ENCODE results near the gene CD48. TPM values are rescaled to one million over a fixed set of nuclear protein-coding genes. Genes with fewer than 3 reads are reported as not detected.
A peak's percentile ranks its signal among the peaks of the same experiment; 100 is the strongest.
"Not testable (repeated sequence)": the region's sequence is repeated elsewhere in the genome, so short reads cannot be mapped to it uniquely, and the experiment has no call there.

CD48 gene
- total RNA-seq, 2 donors from 2014 or later, result 215 to 220 TPM

GRCh38 chr1:160720356-160721085 is 8.9 kb upstream of the CD48 start:
- DNase-seq, result no peak
- Mint-ChIP-seq H3K4me1 (ENCODE audit: low read depth) (peaks cover 58% of the 10 kb centered on the region), H3K4me3 (no peak overlapping the region), H3K36me3 (ENCODE audit: insufficient read depth in 2 of 2) (no peaks in the 10 kb centered on the region), H3K27me3 (ENCODE audit: low read depth) (no peaks in the 10 kb centered on the region), H3K9me3 (no peaks in the 10 kb centered on the region), H3K27ac (no peak overlapping the region)
- ATAC-seq (replicated peaks in 1 of 2), result no peak

DNA sequence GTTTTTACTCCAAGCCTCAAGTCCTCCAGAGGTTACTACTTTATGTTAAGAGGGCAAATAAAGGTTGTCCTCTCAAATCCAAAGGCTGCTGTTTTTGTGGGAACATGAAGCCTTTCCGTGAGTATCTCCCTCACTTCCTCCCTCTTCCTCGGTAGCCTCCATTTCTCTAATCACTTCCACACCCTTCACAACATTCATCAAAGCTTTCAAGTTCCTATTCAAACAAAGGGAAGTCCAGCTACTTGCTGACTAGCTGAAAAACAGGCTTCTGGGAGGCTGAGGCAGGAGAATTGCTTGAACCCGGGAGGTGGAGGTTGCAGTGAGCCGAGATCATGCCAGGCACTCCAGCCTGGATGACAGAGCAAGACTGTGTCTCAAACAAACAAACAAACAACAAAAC is 6.6 kb upstream of the CD48 start:
- H3K9me3 Mint-ChIP-seq, result no peaks in the 10 kb centered on the region
- H3K4me3 Mint-ChIP-seq, result no peak overlapping the region
- H3K4me1 Mint-ChIP-seq (ENCODE audit: low read depth), result peaks cover 64% of the 10 kb centered on the region

DNA sequence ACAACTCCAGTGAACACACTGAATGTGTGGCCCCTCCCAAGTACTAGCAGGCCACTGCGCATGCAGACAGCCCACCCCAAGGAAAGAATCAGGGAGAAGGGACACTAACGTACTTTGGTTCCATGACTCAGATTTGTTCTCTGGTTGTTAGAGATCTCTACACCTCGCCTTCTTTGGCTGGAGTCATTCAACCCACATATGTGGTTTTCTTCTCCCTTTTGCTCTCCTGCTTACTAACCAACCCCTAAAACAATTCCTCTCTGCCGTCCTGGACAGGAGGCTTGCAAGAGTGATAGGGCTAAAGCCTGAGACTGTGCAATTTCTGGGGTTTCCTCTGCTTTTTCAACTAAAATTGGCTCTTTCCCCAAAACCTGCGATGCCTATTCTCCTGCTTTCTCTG is 5.7 kb upstream of the CD48 start:
- Mint-ChIP-seq H3K36me3 (ENCODE audit: insufficient read depth in 2 of 2) (no peaks in the 10 kb centered on the region), H3K4me1 (ENCODE audit: low read depth) (peaks cover 64% of the 10 kb centered on the region), H3K4me3 (peak overlapping the region; percentile 2 to 41), H3K27me3 (ENCODE audit: low read depth) (no peaks in the 10 kb centered on the region), H3K9me3 (no peaks in the 10 kb centered on the region), H3K27ac (no peak overlapping the region)
- no peak for DNase-seq
- ATAC-seq (replicated peaks in 1 of 2), result peak; percentile 60 to 72

More for the DNA sequence above, 6.6 kb upstream of the CD48 start:
- DNase-seq (no peak), ATAC-seq (replicated peaks in 1 of 2) (no peak)
- Mint-ChIP-seq H3K36me3 (ENCODE audit: insufficient read depth in 2 of 2) (no peaks in the 10 kb centered on the region), H3K27me3 (ENCODE audit: low read depth) (no peaks in the 10 kb centered on the region), H3K27ac (peak overlapping the region; percentile 14)

DNA sequence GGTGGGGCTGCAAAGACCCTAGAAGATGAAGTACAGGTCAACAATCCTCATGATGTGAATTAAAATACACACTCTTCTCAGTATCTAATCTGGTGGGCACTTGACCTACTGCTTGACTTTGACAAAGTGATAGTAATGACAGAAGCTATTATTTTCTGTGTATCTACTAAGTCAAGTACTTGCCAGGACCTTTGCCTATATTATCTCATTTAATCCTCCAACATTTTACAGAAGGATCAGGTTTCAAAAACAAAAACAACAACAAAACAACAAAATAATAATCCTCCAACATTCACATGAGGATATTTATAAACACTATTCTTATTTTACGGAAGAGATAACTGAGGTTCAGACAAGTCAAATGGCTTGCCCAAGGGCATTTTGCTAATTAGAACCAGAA is 4.4 kb upstream of the CD48 start:
- Mint-ChIP-seq H3K27me3 (ENCODE audit: low read depth) (no peaks in the 10 kb centered on the region), H3K4me3 (no peak overlapping the region), H3K4me1 (ENCODE audit: low read depth) (peaks cover 64% of the 10 kb centered on the region), H3K9me3 (no peaks in the 10 kb centered on the region), H3K27ac (no peak overlapping the region), H3K36me3 (ENCODE audit: insufficient read depth in 2 of 2) (peaks cover 0 to 2% of the 10 kb centered on the region in 2 donors)
- DNase-seq (no peak), ATAC-seq (replicated peaks in 1 of 2) (no peak)

DNA sequence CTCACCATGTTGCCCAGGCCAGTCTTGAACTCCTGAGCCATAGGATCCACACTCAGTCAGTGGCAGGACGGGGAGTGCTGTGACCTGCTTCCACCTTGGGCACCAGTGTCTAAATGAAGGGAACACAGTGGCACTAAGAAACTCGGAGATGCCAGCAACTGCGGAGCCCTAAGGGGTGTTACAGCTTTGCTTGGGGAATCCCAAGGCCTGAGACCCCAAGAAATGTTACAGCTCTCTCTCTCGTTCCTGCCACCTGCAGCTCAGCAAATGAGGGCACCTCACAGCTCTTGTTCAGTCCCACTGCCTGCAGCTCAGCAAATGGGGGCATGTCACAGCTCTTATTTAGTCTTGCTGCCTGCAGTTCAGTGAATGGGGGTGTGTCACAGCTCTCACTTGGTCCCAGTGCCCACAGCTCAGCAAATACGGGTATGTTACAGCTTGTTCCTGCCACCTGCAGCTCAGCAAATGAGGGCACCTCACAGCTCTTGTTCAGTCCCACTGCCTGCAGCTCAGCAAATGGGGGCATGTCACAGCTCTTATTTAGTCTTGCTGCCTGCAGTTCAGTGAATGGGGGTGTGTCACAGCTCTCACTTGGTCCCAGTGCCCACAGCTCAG is 2.5 kb upstream of the CD48 start:
- H3K4me1 Mint-ChIP-seq (ENCODE audit: low read depth), result peaks cover 54% of the 10 kb centered on the region
- not testable (repeated sequence) for DNase-seq; H3K36me3 Mint-ChIP-seq (ENCODE audit: insufficient read depth in 2 of 2); H3K4me3 Mint-ChIP-seq; H3K27ac Mint-ChIP-seq; H3K9me3 Mint-ChIP-seq; H3K27me3 Mint-ChIP-seq (ENCODE audit: low read depth)
- ATAC-seq (replicated peaks in 1 of 2), result peak in 1 of 2 donors; percentile 50

DNA sequence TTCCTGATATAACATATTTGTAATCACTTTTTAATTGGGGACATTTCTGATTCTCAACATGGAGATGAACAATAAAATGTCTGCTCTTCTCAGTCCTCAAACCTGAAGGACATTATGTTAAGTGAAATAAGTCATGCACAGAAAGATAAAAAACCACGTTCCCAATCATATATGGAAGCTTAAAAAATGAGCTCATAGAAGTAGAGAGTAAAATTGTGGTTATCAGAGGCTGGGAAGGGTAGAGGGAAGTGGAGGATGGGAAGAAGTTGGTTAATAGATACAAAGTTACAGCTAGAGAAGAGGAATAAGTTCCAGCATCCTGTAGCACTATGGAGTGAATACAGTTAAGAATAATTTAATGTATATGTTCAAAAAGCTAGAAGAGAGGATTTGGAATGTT is 1.5 kb upstream of the CD48 start:
- Mint-ChIP-seq H3K36me3 (ENCODE audit: insufficient read depth in 2 of 2) (peaks cover 5% of the 10 kb centered on the region in 2 donors), H3K4me3 (no peak overlapping the region), H3K27ac (no peak overlapping the region), H3K4me1 (ENCODE audit: low read depth) (peaks cover 49% of the 10 kb centered on the region), H3K9me3 (no peaks in the 10 kb centered on the region), H3K27me3 (ENCODE audit: low read depth) (no peaks in the 10 kb centered on the region)
- DNase-seq (no peak), ATAC-seq (replicated peaks in 1 of 2) (no peak)

DNA sequence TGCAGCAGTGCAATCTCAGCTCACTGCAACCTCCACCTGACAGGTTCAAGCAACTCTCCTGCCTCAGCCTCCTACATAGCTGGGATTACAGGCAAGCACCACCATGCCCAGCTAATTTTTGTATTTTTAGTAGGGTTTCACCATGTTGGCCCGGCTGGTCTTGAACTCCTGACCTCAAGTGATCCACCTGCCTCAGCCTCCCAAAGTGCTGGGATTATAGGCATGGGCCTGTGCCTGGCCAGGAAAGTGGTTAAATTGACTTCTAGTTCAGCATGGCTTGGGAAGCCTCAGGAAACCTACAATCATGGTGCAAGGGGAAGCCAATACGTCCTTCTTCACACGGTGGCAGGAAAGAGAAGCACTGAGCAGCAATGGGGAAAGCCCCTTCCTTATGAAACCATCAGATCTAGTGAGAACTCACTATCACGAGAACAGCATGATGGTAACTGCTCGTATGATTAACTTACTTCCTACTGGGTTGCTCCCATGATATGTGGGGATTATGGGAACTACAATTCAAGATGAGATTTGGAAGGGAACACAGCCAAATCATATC is 981 bp upstream of the CD48 start:
- not testable (repeated sequence) for H3K27ac Mint-ChIP-seq, H3K4me3 Mint-ChIP-seq
- peaks cover 44% of the 10 kb centered on the region for H3K4me1 Mint-ChIP-seq (ENCODE audit: low read depth)

GRCh38 chr1:160711276-160711601 is 383 bp downstream of the CD48 start:
- Mint-ChIP-seq H3K36me3 (ENCODE audit: insufficient read depth in 2 of 2) (peaks cover 5% of the 10 kb centered on the region in 2 donors), H3K27me3 (ENCODE audit: low read depth) (no peaks in the 10 kb centered on the region), H3K27ac (no peak overlapping the region), H3K4me1 (ENCODE audit: low read depth) (peaks cover 30% of the 10 kb centered on the region), H3K4me3 (no peak overlapping the region), H3K9me3 (no peaks in the 10 kb centered on the region)
- ATAC-seq (replicated peaks in 1 of 2), result no peak
- DNase-seq, result no peak

More for the DNA sequence above, 981 bp upstream of the CD48 start:
- H3K36me3 Mint-ChIP-seq (ENCODE audit: insufficient read depth in 2 of 2); H3K27me3 Mint-ChIP-seq (ENCODE audit: low read depth); H3K9me3 Mint-ChIP-seq: not testable (repeated sequence)
- peak; percentile 44 to 45 for ATAC-seq (replicated peaks in 1 of 2)
- peak; percentile 39 to 43 for DNase-seq

- H3K27me3 Mint-ChIP-seq (ENCODE audit: low read depth), result no peaks in the 10 kb centered on the region
- peaks cover 5 to 6% of the 10 kb centered on the region in 2 donors for H3K36me3 Mint-ChIP-seq (ENCODE audit: insufficient read depth in 2 of 2)
- H3K9me3 Mint-ChIP-seq, result no peaks in the 10 kb centered on the region
- ATAC-seq (replicated peaks in 1 of 2), result peak in 1 of 2 donors; percentile 13
- H3K4me3 Mint-ChIP-seq, result no peak overlapping the region
- H3K4me1 Mint-ChIP-seq (ENCODE audit: low read depth), result peaks cover 24% of the 10 kb centered on the region
- DNase-seq, result peak in 1 of 2 donors; percentile 22
- no peak overlapping the region for H3K27ac Mint-ChIP-seq
These were observed 937 bp downstream of the CD48 start for GRCh38 chr1:160710517-160711252.

- peaks cover 17% of the 10 kb centered on the region for H3K4me1 Mint-ChIP-seq (ENCODE audit: low read depth)
- H3K9me3 Mint-ChIP-seq, result no peaks in the 10 kb centered on the region
- ATAC-seq (replicated peaks in 1 of 2), result no peak
- H3K36me3 Mint-ChIP-seq (ENCODE audit: insufficient read depth in 2 of 2), result peaks cover 6 to 9% of the 10 kb centered on the region in 2 donors
- H3K27me3 Mint-ChIP-seq (ENCODE audit: low read depth), result no peaks in the 10 kb centered on the region
- H3K4me3 Mint-ChIP-seq, result no peak overlapping the region
- no peak overlapping the region for H3K27ac Mint-ChIP-seq
- no peak for DNase-seq
These were observed 1.9 kb downstream of the CD48 start for GRCh38 chr1:160709715-160710114.

GRCh38 chr1:160708801-160709200 is 2.8 kb downstream of the CD48 start:
- Mint-ChIP-seq H3K4me1 (ENCODE audit: low read depth) (peaks cover 17% of the 10 kb centered on the region), H3K27ac (no peak overlapping the region), H3K9me3 (no peaks in the 10 kb centered on the region), H3K36me3 (ENCODE audit: insufficient read depth in 2 of 2) (peaks cover 6 to 12% of the 10 kb centered on the region in 2 donors), H3K27me3 (ENCODE audit: low read depth) (no peaks in the 10 kb centered on the region), H3K4me3 (no peak overlapping the region)
- DNase-seq (peak; percentile 43 to 52), ATAC-seq (replicated peaks in 1 of 2) (peak; percentile 47 to 58)

GRCh38 chr1:160708118-160708517 is 3.5 kb downstream of the CD48 start:
- Mint-ChIP-seq H3K4me1 (ENCODE audit: low read depth) (peaks cover 13% of the 10 kb centered on the region), H3K9me3 (no peaks in the 10 kb centered on the region), H3K4me3 (no peak overlapping the region), H3K36me3 (ENCODE audit: insufficient read depth in 2 of 2) (peaks cover 11 to 19% of the 10 kb centered on the region in 2 donors), H3K27me3 (ENCODE audit: low read depth) (no peaks in the 10 kb centered on the region), H3K27ac (no peak overlapping the region)
- peak; percentile 28 to 49 for ATAC-seq (replicated peaks in 1 of 2)
- DNase-seq, result no peak
